GM13977 (cell line): Measurements from ENCODE around the gene PYDC1.

Experiments
- DNase-seq: peaks from one replicate; pipeline ENCODE4 v3.0.0; 2012; ENCODE audit warnings: low spot score
- in situ Hi-C: fragments of 300-500 bp; cut with MboI; formaldehyde crosslinking; loops from one replicate; pipeline ENCODE4 v1.12.0; 2022; ENCODE audit warnings: low sequenced_read_pairs, low pct_unique_long_range_greater_than_20kb, mixed read lengths, inconsistent platforms; ENCODE audit not compliant: unreplicated experiment
- TF ChIP-seq, protein P1 (sequence below): IDR thresholded peaks from 2 replicates; pipeline ENCODE4 v1.5.1; 2012; ENCODE audit warnings: mild to moderate bottlenecking, control low read depth; ENCODE audit not compliant: insufficient read depth; ENCODE audit errors: extremely low read depth, missing control alignments

PYDC1 gene

DNA sequence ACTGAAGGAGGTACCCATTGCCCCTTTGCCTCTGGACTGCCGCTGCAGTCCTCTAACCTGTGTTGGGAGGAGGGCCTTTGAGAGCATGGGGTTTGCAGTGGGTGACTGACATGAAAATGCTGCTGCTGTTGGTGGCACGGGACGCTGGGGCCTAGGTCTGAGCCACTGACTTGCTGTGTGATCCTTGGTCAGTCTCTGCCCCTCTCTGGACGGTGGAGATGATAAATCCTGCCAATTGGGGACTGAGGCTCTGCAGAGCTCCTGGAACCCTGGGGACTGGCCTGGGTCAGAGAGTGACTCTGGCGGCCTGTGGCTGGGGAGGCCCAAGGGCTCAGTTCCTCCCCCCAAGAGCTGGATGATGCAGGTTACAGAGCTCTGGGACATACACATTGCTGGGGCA, 6.1 kb upstream of the PYDC1 start:
- TF ChIP-seq, protein P1, sequence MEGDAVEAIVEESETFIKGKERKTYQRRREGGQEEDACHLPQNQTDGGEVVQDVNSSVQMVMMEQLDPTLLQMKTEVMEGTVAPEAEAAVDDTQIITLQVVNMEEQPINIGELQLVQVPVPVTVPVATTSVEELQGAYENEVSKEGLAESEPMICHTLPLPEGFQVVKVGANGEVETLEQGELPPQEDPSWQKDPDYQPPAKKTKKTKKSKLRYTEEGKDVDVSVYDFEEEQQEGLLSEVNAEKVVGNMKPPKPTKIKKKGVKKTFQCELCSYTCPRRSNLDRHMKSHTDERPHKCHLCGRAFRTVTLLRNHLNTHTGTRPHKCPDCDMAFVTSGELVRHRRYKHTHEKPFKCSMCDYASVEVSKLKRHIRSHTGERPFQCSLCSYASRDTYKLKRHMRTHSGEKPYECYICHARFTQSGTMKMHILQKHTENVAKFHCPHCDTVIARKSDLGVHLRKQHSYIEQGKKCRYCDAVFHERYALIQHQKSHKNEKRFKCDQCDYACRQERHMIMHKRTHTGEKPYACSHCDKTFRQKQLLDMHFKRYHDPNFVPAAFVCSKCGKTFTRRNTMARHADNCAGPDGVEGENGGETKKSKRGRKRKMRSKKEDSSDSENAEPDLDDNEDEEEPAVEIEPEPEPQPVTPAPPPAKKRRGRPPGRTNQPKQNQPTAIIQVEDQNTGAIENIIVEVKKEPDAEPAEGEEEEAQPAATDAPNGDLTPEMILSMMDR = no peak
- DNase-seq = peak; percentile 19
- in situ Hi-C loops = no loop called here

DNA sequence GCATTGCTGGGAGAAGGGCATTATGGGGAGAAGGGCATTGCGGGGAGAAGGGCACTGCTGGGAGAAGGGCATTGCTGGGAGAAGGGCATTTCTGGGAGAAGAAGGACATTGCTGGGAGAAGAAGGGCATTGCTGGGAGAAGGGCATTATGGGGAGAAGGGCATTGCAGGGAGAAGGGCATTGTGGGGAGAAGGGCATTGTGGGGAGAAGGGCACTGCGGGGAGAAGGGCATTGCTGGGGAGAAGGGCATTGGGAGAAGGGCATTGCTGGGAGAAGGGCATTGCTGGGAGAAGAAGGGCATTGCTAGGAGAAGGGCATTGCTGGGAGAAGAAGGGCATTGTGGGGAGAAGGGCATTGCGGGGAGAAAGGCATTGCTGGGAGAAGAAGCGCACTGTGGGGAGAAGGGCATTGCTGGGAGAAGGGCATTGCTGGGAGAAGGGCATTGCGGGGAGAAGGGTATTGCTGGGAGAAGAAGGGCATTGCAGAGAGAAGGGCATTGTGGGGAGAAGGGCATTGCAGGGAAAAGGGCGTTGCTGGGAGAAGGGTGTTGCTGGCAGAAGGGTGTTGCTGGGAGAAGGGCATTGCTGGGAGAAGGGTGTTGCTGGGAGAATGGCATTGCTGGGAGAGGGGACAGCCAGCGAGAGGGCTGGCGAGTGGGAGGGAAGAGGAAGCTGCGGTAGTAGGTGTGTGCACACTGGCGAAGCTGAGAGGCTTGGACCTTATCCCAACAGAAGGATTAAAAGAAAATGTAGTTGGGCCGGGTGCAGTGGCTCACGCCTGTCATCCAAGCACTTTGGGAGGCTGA, 4.6 kb upstream of the PYDC1 start:
- DNase-seq = peak; percentile 7
- TF ChIP-seq, protein P1 = no peak
- in situ Hi-C loops = no loop called here

DNA sequence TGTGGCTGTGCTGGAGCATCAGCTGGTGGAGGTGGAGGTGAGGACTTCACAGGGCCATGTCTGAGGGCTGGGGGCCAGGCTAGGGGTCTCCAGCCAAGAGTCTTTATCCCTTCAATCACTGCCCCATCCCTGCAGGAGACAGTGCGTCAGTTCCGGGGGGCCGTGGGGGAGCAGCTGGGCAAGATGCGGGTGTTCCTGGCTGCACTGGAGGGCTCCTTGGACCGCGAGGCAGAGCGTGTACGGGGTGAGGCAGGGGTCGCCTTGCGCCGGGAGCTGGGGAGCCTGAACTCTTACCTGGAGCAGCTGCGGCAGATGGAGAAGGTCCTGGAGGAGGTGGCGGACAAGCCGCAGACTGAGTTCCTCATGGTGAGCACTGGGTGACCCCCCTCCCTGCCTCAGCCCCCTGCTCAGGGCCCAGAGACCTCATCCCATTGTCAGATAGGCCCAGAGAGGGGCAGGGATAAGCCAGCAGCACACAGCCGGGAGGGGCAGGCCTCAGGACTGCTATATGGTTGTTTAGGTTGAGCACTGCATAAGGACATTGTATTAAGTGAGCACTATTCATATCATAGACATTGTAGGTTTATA, 2.3 kb upstream of the PYDC1 start:
- in situ Hi-C loops = no loop called here
- DNase-seq = no peak
- TF ChIP-seq, protein P1 = no peak

- DNase-seq = no peak
- TF ChIP-seq, protein P1 = no peak
- in situ Hi-C loops = no loop called here
Observed at GRCh38 chr16:31217136-31217530, 198 bp upstream of the PYDC1 start.

- in situ Hi-C loops = no loop called here
- TF ChIP-seq, protein P1 = no peak
- DNase-seq = peak; percentile 78
Observed at GRCh38 chr16:31215287-31216162, 1.4 kb downstream of the PYDC1 start.

GRCh38 chr16:31214708-31215286, 2.1 kb downstream of the PYDC1 start:
- in situ Hi-C loops = no loop called here
- DNase-seq = no peak
- TF ChIP-seq, protein P1 = no peak
